ENCODE results near the gene NFIX.

NFIX gene

GRCh38 chr19:13039211-13039789, 44.0 kb downstream of the NFIX start:
- DNase-seq = no peak

- DNase-seq = no peak
These were observed 45.1 kb downstream of the NFIX start for GRCh38 chr19:13040232-13040947.

- DNase-seq = no peak
These were observed 45.6 kb downstream of the NFIX start for GRCh38 chr19:13040948-13041292.

- no peak for DNase-seq
These were observed 47.3 kb downstream of the NFIX start for GRCh38 chr19:13042443-13043130.

GRCh38 chr19:13043285-13043684, 48.0 kb downstream of the NFIX start:
- DNase-seq = no peak

- no peak for DNase-seq
These were observed 49.1 kb downstream of the NFIX start for GRCh38 chr19:13044231-13044836.

- no peak for DNase-seq
These were observed 50.5 kb downstream of the NFIX start for GRCh38 chr19:13045812-13046211.

GRCh38 chr19:13047374-13047773, 52.1 kb downstream of the NFIX start:
- DNase-seq = no peak

GRCh38 chr19:13050274-13050673, 55.0 kb downstream of the NFIX start:
- DNase-seq = no peak

GRCh38 chr19:13051557-13052165, 56.4 kb downstream of the NFIX start:
- DNase-seq = peak; percentile 13

- no peak for DNase-seq
These were observed 57.3 kb downstream of the NFIX start for GRCh38 chr19:13052447-13053175.

- DNase-seq = no peak
These were observed 58.0 kb downstream of the NFIX start for GRCh38 chr19:13053238-13053637.

GRCh38 chr19:13053761-13054625, 58.7 kb downstream of the NFIX start:
- DNase-seq = no peak

- no peak for DNase-seq
These were observed 59.4 kb downstream of the NFIX start for GRCh38 chr19:13054626-13055212.

GRCh38 chr19:13055213-13056051, 60.2 kb downstream of the NFIX start:
- DNase-seq = no peak

GRCh38 chr19:13056052-13056660, 60.9 kb downstream of the NFIX start:
- DNase-seq = no peak

GRCh38 chr19:13057147-13057572, 61.9 kb downstream of the NFIX start:
- peak; percentile 61 for DNase-seq

- DNase-seq = no peak
These were observed 62.5 kb downstream of the NFIX start for GRCh38 chr19:13057744-13058143.

GRCh38 chr19:13058951-13059660, 63.8 kb downstream of the NFIX start:
- no peak for DNase-seq
